Amniotic stem cell (primary cell): ENCODE results near the gene OR2AP1.
"Not testable (repeated sequence)": the region's sequence is repeated elsewhere in the genome, so short reads cannot be mapped to it uniquely, and the experiment has no call there.

Source experiments
- DNase-seq: peaks from one replicate; lab custom pipeline; 2025; lab: John Stamatoyannopoulos, UW

Gene OR2AP1

GRCh38 chr12:55572168-55572567 is at the start of gene OR2AP1:
OR2AP1 (plus strand) TSS chr12:55572468; CDS start chr12:55574415, 1,947 bp downstream.
- no peak for DNase-seq

- not testable (repeated sequence) for DNase-seq
Observed at GRCh38 chr12:55548235-55548634, 24.0 kb upstream of the OR2AP1 start.

GRCh38 chr12:55548756-55549155 is 23.5 kb upstream of the OR2AP1 start:
- no peak for DNase-seq

- DNase-seq: no peak
Observed at GRCh38 chr12:55549302-55549701, 23.0 kb upstream of the OR2AP1 start, which contains the start of gene OR6C4. OR6C4 (plus strand) TSS chr12:55549602; CDS start chr12:55551227, 1,625 bp downstream.

GRCh38 chr12:55554296-55554695 is 18.0 kb upstream of the OR2AP1 start:
- no peak for DNase-seq

GRCh38 chr12:55570060-55570459 is 2.2 kb upstream of the OR2AP1 start:
- DNase-seq: not testable (repeated sequence)

- not testable (repeated sequence) for DNase-seq
Observed at GRCh38 chr12:55570689-55571088, 1.6 kb upstream of the OR2AP1 start.

GRCh38 chr12:55582066-55582465 is 9.8 kb downstream of the OR2AP1 start:
- DNase-seq: no peak

- no peak for DNase-seq
Observed at GRCh38 chr12:55585817-55586216, 13.5 kb downstream of the OR2AP1 start.

GRCh38 chr12:55590152-55590551 is 17.9 kb downstream of the OR2AP1 start:
- not testable (repeated sequence) for DNase-seq

GRCh38 chr12:55607821-55608594 is 35.7 kb downstream of the OR2AP1 start:
- DNase-seq: no peak

GRCh38 chr12:55610598-55610997 is 38.3 kb downstream of the OR2AP1 start:
- no peak for DNase-seq

GRCh38 chr12:55612646-55613045 is 40.4 kb downstream of the OR2AP1 start:
- DNase-seq: no peak

GRCh38 chr12:55614764-55615163 is 42.5 kb downstream of the OR2AP1 start:
- no peak for DNase-seq

GRCh38 chr12:55619354-55620138 is 47.3 kb downstream of the OR2AP1 start:
- peak; percentile 85 for DNase-seq

GRCh38 chr12:55624056-55624455 is 51.8 kb downstream of the OR2AP1 start:
- DNase-seq: no peak
